Mucosa of stomach (tissue), 1 donor: Measurements from ENCODE around the gene PADI6.

Source experiments
- H3K27me3 ChIP-seq: one replicate; pipeline ENCODE4 v1.7.0; 2013; ENCODE audit warnings: mild to moderate bottlenecking, low read length; ENCODE audit not compliant: control insufficient read depth, insufficient read depth
- H3K36me3 ChIP-seq: one replicate; pipeline ENCODE4 v1.7.0; 2013; ENCODE audit warnings: low read length; ENCODE audit not compliant: control insufficient read depth, insufficient read depth
- H3K4me1 ChIP-seq: one replicate; pipeline ENCODE4 v1.7.0; 2013; ENCODE audit warnings: mild to moderate bottlenecking, low read length; ENCODE audit not compliant: control insufficient read depth, insufficient read depth
- H3K4me3 ChIP-seq: one replicate; pipeline ENCODE4 v1.7.0; 2013; ENCODE audit warnings: low read length
- H3K9ac ChIP-seq: one replicate; pipeline ENCODE4 v1.7.0; 2013; ENCODE audit warnings: mild to moderate bottlenecking, low read length, moderate library complexity
- H3K9me3 ChIP-seq: one replicate; pipeline ENCODE4 v1.7.0; 2013; ENCODE audit warnings: mild to moderate bottlenecking, low read length, moderate library complexity; ENCODE audit not compliant: control insufficient read depth
- donor health status: Pancreatic carcinoma.

Gene PADI6

GRCh38 chr1:17359808-17360207 is 12.2 kb upstream of the PADI6 start:
- H3K36me3 ChIP-seq: no peaks in the 10 kb centered on the region
- H3K9me3 ChIP-seq: no peaks in the 10 kb centered on the region
- no peak overlapping the region for H3K4me3 ChIP-seq
- no peaks in the 10 kb centered on the region for H3K4me1 ChIP-seq
- H3K9ac ChIP-seq: no peak overlapping the region
- H3K27me3 ChIP-seq: no peaks in the 10 kb centered on the region

- H3K9me3 ChIP-seq: no peaks in the 10 kb centered on the region
- no peak overlapping the region for H3K9ac ChIP-seq
- no peaks in the 10 kb centered on the region for H3K36me3 ChIP-seq
Measured at GRCh38 chr1:17360272-17360956, 11.6 kb upstream of the PADI6 start.

GRCh38 chr1:17361687-17362086 is 10.3 kb upstream of the PADI6 start:
- H3K4me1 ChIP-seq: no peaks in the 10 kb centered on the region
- H3K4me3 ChIP-seq: no peak overlapping the region
- no peak overlapping the region for H3K9ac ChIP-seq
- H3K27me3 ChIP-seq: no peaks in the 10 kb centered on the region
- no peaks in the 10 kb centered on the region for H3K9me3 ChIP-seq
- no peaks in the 10 kb centered on the region for H3K36me3 ChIP-seq

More at GRCh38 chr1:17360272-17360956, 11.6 kb upstream of the PADI6 start:
- Histone ChIP-seq H3K4me3 (no peak overlapping the region), H3K4me1 (no peaks in the 10 kb centered on the region), H3K27me3 (no peaks in the 10 kb centered on the region)

- no peaks in the 10 kb centered on the region for H3K36me3 ChIP-seq
- H3K27me3 ChIP-seq: no peaks in the 10 kb centered on the region
- H3K4me1 ChIP-seq: no peaks in the 10 kb centered on the region
- H3K4me3 ChIP-seq: no peak overlapping the region
- no peak overlapping the region for H3K9ac ChIP-seq
- no peaks in the 10 kb centered on the region for H3K9me3 ChIP-seq
Measured at GRCh38 chr1:17363351-17363750, 8.6 kb upstream of the PADI6 start.

- Histone ChIP-seq H3K9ac (no peak overlapping the region), H3K36me3 (no peaks in the 10 kb centered on the region), H3K27me3 (no peaks in the 10 kb centered on the region), H3K4me1 (no peaks in the 10 kb centered on the region), H3K4me3 (no peak overlapping the region), H3K9me3 (no peaks in the 10 kb centered on the region)
Measured at GRCh38 chr1:17363771-17364170, 8.2 kb upstream of the PADI6 start.

- Histone ChIP-seq H3K9me3 (no peaks in the 10 kb centered on the region), H3K27me3 (no peaks in the 10 kb centered on the region), H3K4me1 (no peaks in the 10 kb centered on the region), H3K9ac (no peak overlapping the region), H3K4me3 (no peak overlapping the region), H3K36me3 (no peaks in the 10 kb centered on the region)
Measured at GRCh38 chr1:17365293-17365692, 6.7 kb upstream of the PADI6 start.

GRCh38 chr1:17369466-17369865 is 2.5 kb upstream of the PADI6 start:
- Histone ChIP-seq H3K9ac (no peak overlapping the region), H3K36me3 (no peaks in the 10 kb centered on the region), H3K4me3 (no peak overlapping the region), H3K9me3 (no peaks in the 10 kb centered on the region), H3K27me3 (no peaks in the 10 kb centered on the region), H3K4me1 (no peaks in the 10 kb centered on the region)

- Histone ChIP-seq H3K9me3 (no peaks in the 10 kb centered on the region), H3K4me3 (no peak overlapping the region), H3K36me3 (no peaks in the 10 kb centered on the region), H3K27me3 (no peaks in the 10 kb centered on the region), H3K4me1 (no peaks in the 10 kb centered on the region), H3K9ac (no peak overlapping the region)
Measured at GRCh38 chr1:17370618-17371017, 1.4 kb upstream of the PADI6 start.

GRCh38 chr1:17372955-17373354 is 959 bp downstream of the PADI6 start:
- no peaks in the 10 kb centered on the region for H3K4me1 ChIP-seq
- peaks cover 3% of the 10 kb centered on the region for H3K27me3 ChIP-seq
- no peaks in the 10 kb centered on the region for H3K36me3 ChIP-seq

GRCh38 chr1:17375651-17376050 is 3.7 kb downstream of the PADI6 start:
- Histone ChIP-seq H3K4me1 (no peaks in the 10 kb centered on the region), H3K4me3 (no peak overlapping the region), H3K27me3 (peaks cover 8% of the 10 kb centered on the region), H3K9ac (no peak overlapping the region), H3K36me3 (no peaks in the 10 kb centered on the region), H3K9me3 (no peaks in the 10 kb centered on the region)

More at GRCh38 chr1:17372955-17373354, 959 bp downstream of the PADI6 start:
- H3K9me3 ChIP-seq: no peaks in the 10 kb centered on the region
- H3K4me3 ChIP-seq: no peak overlapping the region
- no peak overlapping the region for H3K9ac ChIP-seq

- no peaks in the 10 kb centered on the region for H3K4me1 ChIP-seq
- H3K27me3 ChIP-seq: peaks cover 10% of the 10 kb centered on the region
- no peaks in the 10 kb centered on the region for H3K36me3 ChIP-seq
- H3K9ac ChIP-seq: no peak overlapping the region
- H3K4me3 ChIP-seq: no peak overlapping the region
- H3K9me3 ChIP-seq: no peaks in the 10 kb centered on the region
Measured at GRCh38 chr1:17377325-17377953, 5.4 kb downstream of the PADI6 start.

- Histone ChIP-seq H3K27me3 (peaks cover 12% of the 10 kb centered on the region), H3K36me3 (no peaks in the 10 kb centered on the region), H3K4me1 (no peaks in the 10 kb centered on the region), H3K4me3 (no peak overlapping the region), H3K9me3 (no peaks in the 10 kb centered on the region), H3K9ac (no peak overlapping the region)
Measured at GRCh38 chr1:17381161-17381560, 9.2 kb downstream of the PADI6 start.
